OCI-LY1 (cell line): ENCODE data around the gene ENDOU.

Source experiments
- CTCF ChIP-seq: fragments of 200-600 bp; sonication (generic), shearing (Covaris generic); IDR thresholded peaks from 2 replicates; pipeline ENCODE4 v1.5.1; 2017; ENCODE audit warnings: mild to moderate bottlenecking, antibody characterized with exemption, low read length, moderate library complexity, mixed read lengths
- EZH2 ChIP-seq: fragments of 200-600 bp; sonication (generic), shearing (Covaris generic); IDR thresholded peaks from 2 replicates; pipeline ENCODE4 v1.8.0; 2017; ENCODE audit warnings: borderline replicate concordance, mixed run types, mild to moderate bottlenecking, antibody characterized with exemption, low read length, moderate library complexity, mixed read lengths

- TF ChIP-seq CTCF (no peak), EZH2 (no peak)
Measured at GRCh38 chr12:47758584-47758833, 33.2 kb upstream of the ENDOU start.
